ENCODE measurements around the gene STPG2. TPM values are rescaled to one million over a fixed set of nuclear protein-coding genes. Genes with fewer than 3 reads are reported as not detected.

Gene STPG2
- total and polyA plus RNA-seq, 7 donors: 0.06 to 0.71 (median 0.33) TPM; not detected in 4

DNA sequence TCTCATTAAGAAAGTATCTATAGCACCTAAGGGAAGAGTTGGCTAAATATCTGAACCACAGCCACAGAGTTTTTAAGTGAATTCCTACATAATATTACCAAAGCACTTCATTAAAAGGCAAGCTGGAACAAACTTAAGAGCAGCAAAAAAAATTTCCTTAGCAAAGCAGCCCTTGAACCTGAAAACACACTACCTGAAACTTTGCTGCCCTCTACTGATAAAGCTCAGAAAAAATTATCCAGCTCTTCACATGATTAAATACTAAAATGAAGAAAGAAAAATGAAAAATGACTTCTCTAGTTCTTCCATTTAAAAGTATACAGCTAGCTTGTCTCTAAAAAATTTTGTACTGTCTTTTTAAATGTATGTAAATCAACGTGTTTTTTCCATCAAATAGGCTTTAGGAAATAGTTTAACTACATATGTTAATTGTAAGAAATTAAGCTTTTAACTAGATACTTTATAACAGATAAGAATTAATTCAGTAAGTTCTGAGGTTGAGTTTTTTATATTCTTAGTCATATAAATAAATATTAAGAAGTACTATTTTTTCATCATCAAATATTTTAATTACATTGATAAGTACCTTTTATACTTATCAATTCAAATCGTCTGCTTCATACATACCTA, 156.1 kb downstream of the STPG2 start:
- WGBS, 2 donors: 32 to 45% methylated on average over 2 of the region's 2 CpGs
- H3K27me3 ChIP-seq: no peaks in the 10 kb centered on the region
- no peak for DNase-seq
- no peak overlapping the region for H3K4me3 ChIP-seq
- TF ChIP-seq EP300 (IDR thresholded peaks at IDR 0.05) (no peak), POLR2AphosphoS5 (IDR thresholded peaks at IDR 0.05) (no peak), POLR2A (IDR thresholded peaks at IDR 0.05) (no peak)
- TF ChIP-seq, protein P1, sequence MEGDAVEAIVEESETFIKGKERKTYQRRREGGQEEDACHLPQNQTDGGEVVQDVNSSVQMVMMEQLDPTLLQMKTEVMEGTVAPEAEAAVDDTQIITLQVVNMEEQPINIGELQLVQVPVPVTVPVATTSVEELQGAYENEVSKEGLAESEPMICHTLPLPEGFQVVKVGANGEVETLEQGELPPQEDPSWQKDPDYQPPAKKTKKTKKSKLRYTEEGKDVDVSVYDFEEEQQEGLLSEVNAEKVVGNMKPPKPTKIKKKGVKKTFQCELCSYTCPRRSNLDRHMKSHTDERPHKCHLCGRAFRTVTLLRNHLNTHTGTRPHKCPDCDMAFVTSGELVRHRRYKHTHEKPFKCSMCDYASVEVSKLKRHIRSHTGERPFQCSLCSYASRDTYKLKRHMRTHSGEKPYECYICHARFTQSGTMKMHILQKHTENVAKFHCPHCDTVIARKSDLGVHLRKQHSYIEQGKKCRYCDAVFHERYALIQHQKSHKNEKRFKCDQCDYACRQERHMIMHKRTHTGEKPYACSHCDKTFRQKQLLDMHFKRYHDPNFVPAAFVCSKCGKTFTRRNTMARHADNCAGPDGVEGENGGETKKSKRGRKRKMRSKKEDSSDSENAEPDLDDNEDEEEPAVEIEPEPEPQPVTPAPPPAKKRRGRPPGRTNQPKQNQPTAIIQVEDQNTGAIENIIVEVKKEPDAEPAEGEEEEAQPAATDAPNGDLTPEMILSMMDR (IDR thresholded peaks at IDR 0.05): no peak
- H3K4me1 ChIP-seq: no peaks in the 10 kb centered on the region
- H3K27ac ChIP-seq: no peak overlapping the region
- H3K36me3 ChIP-seq: no peaks in the 10 kb centered on the region
- intact Hi-C loops (cut with DNase I): no loop called here
- no peaks in the 10 kb centered on the region for H3K9me3 ChIP-seq

DNA sequence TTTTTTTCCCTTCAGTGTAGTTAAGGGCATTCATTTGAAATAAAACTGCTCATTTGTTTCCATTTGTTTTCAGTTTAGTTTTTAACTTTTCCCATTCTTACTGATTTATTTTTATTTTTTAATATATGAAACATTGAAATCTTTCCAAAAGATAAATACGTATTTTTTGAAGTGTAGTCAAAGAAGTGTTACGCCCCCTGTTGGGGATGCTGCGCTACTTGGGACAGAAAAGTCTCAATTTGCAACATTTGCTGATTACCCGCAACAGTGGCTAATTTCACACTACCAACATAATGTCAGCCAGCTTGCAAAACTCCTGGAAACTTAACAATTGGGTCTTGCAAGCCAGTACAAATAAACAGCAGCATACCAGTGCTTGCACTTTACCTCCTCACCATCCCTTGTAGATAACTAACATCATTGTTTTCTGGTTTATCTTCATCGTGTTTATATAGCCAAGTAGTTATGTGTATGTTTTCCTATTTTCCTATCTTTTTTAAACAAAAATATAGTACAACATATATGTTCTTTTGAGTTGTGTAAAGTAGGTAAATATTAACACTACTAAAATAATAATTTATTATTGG, 158.6 kb downstream of the STPG2 start:
- Histone ChIP-seq H3K9me3 (no peaks in the 10 kb centered on the region), H3K27ac (no peak overlapping the region), H3K27me3 (no peaks in the 10 kb centered on the region), H3K36me3 (no peaks in the 10 kb centered on the region), H3K4me3 (no peak overlapping the region), H3K4me1 (no peaks in the 10 kb centered on the region)
- 82 to 85% methylated on average over 5 of the region's 5 CpGs for WGBS, 2 donors
- intact Hi-C loops (cut with DNase I): no loop called here
- TF ChIP-seq POLR2A (IDR thresholded peaks at IDR 0.05) (no peak), POLR2AphosphoS5 (IDR thresholded peaks at IDR 0.05) (no peak), EP300 (IDR thresholded peaks at IDR 0.05) (no peak)
- TF ChIP-seq, protein P1 (IDR thresholded peaks at IDR 0.05): no peak
- no peak for DNase-seq

DNA sequence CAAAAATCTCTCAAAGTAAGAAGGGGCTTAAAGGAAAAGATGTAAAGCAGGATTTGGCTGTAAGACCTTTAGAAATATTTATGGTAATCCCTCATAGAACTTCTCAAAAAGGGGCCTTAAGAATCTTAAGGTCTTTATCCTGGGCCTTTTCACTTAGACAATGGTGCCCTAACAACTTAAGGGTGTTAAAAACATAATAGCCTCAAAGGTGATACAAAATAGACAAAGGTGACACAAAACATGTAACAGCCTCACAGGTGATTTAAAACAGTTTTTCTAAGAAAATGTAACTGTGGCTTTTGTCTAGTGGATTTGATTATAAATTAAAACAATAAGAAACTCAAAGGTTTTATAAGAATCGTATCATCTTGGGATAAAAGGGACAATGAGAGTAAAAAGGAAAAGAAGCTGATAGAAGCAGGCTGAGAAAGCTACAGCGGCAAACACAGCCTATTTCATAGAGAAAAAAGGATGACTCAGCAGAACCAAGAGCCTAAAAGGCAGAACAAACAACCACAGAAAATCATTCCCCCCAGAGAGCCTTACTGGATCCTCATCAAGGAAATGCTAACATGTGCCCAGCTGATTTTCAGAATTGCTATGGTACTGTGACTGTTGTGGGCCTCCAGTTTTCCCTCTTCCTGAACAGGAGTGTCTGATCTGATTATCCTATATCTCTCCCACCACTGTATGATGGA, 164.3 kb downstream of the STPG2 start:
- TF ChIP-seq, protein P1 (IDR thresholded peaks at IDR 0.05): no peak
- no peak for TF ChIP-seq EP300 (IDR thresholded peaks at IDR 0.05)
- no peak for TF ChIP-seq POLR2AphosphoS5 (IDR thresholded peaks at IDR 0.05)
- no peak for TF ChIP-seq POLR2A (IDR thresholded peaks at IDR 0.05)
- WGBS, 2 donors: 70 to 93% methylated on average over 2 of the region's 2 CpGs
- intact Hi-C loops (cut with DNase I): no loop called here
- no peak overlapping the region for H3K27ac ChIP-seq
- no peak for DNase-seq
- no peaks in the 10 kb centered on the region for H3K4me1 ChIP-seq
- no peaks in the 10 kb centered on the region for H3K9me3 ChIP-seq
- H3K27me3 ChIP-seq: no peaks in the 10 kb centered on the region
- no peaks in the 10 kb centered on the region for H3K36me3 ChIP-seq
- no peak overlapping the region for H3K4me3 ChIP-seq

DNA sequence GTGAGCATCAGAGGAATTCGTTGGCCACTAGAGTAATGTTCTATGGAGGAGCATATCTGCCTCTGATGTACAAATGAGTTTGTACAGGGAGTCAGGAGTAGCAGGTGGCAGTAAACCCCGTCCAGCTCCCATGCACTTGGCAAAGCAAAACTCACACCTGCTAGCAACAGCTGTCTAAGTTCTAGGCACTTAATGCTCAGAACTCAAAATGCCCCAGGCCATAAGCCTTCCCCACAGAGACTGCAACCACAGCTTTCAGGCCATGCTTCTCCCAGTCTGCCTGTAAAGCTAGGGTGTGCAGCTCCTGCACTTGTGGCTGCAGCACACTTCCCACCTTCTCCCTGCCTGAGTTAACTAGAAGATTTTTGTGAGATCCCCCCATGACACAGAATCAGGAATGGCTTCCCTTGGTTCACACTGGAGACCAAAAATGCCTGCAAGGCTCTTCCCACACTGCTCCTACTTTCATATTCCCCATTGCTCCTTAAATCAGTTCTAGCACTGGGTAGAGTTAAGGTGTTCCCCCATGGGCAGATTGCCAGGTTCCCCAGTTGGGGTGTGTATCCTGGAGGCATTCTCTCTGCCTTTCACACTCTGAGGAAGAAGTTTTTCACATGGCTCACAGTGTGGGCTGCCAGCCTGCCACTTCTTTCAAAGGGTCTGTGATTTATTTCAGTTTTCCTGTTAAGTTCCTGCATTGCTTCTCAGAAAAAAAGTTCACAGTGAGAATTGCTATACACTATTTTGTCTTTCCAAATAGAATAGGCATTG, 189.9 kb downstream of the STPG2 start:
- no peak for DNase-seq
- no peaks in the 10 kb centered on the region for H3K4me1 ChIP-seq
- intact Hi-C loops (cut with DNase I): no loop called here
- 44 to 64% methylated on average over 2 of the region's 2 CpGs for WGBS, 2 donors
- H3K9me3 ChIP-seq: no peaks in the 10 kb centered on the region
- no peaks in the 10 kb centered on the region for H3K27me3 ChIP-seq
- TF ChIP-seq POLR2A (IDR thresholded peaks at IDR 0.05): no peak
- no peak for TF ChIP-seq POLR2AphosphoS5 (IDR thresholded peaks at IDR 0.05)
- TF ChIP-seq, protein P1 (IDR thresholded peaks at IDR 0.05): no peak
- no peak for TF ChIP-seq EP300 (IDR thresholded peaks at IDR 0.05)
- H3K4me3 ChIP-seq: no peak overlapping the region
- H3K36me3 ChIP-seq: no peaks in the 10 kb centered on the region
- H3K27ac ChIP-seq: no peak overlapping the region
